RWPE2 (cell line): ENCODE measurements around the gene TNIP1.
A peak's percentile ranks its signal among the peaks of the same experiment; 100 is the strongest.

ENCODE experiments used
- ATAC-seq: fragments of 200-7000 bp; cut with Tn5 transposase; 3 replicates; pipeline ENCODE4 v1.9.1; 2021; ENCODE audit warnings: low read depth
- DNase-seq: peaks from one replicate; pipeline ENCODE4 v3.0.0-alpha.2; 2020; ENCODE audit warnings: low spot score
- H3K27ac ChIP-seq: fragments of 450-650 bp; 2 replicates; pipeline ENCODE4 v1.5.1; 2017; ENCODE audit warnings: mild to moderate bottlenecking; ENCODE audit not compliant: poor library complexity, severe bottlenecking
- H3K27me3 ChIP-seq: fragments of 250-450 bp; sonication (Bioruptor Pico); 2 replicates; pipeline ENCODE4 v1.5.1; 2021; ENCODE audit warnings: mild to moderate bottlenecking, moderate library complexity; ENCODE audit not compliant: insufficient read depth, poor library complexity, severe bottlenecking
- H3K36me3 ChIP-seq: fragments of 250-450 bp; sonication (Bioruptor Pico); 2 replicates; pipeline ENCODE4 v1.5.1; 2020; ENCODE audit warnings: low read depth, mild to moderate bottlenecking, moderate library complexity
- H3K4me1 ChIP-seq: fragments of 250-450 bp; sonication (Bioruptor Pico); 2 replicates; pipeline ENCODE4 v1.5.1; 2021; ENCODE audit warnings: mild to moderate bottlenecking, moderate library complexity; ENCODE audit not compliant: insufficient read depth, poor library complexity, severe bottlenecking
- H3K4me3 ChIP-seq: fragments of 250-450 bp; sonication (Bioruptor Pico); 2 replicates; pipeline ENCODE4 v1.5.1; 2021; ENCODE audit warnings: mild to moderate bottlenecking, moderate library complexity; ENCODE audit not compliant: severe bottlenecking
- H3K9me3 ChIP-seq: fragments of 250-450 bp; sonication (Bioruptor Pico); 2 replicates; pipeline ENCODE4 v1.5.1; 2021; ENCODE audit warnings: mild to moderate bottlenecking, moderate library complexity; ENCODE audit not compliant: severe bottlenecking
- TF ChIP-seq, protein P1 (sequence below): fragments of 450-650 bp; IDR thresholded peaks from one replicate; pipeline ENCODE4 v1.5.1; 2017; ENCODE audit warnings: mild to moderate bottlenecking, moderate library complexity; ENCODE audit not compliant: poor library complexity, severe bottlenecking

Gene TNIP1

DNA sequence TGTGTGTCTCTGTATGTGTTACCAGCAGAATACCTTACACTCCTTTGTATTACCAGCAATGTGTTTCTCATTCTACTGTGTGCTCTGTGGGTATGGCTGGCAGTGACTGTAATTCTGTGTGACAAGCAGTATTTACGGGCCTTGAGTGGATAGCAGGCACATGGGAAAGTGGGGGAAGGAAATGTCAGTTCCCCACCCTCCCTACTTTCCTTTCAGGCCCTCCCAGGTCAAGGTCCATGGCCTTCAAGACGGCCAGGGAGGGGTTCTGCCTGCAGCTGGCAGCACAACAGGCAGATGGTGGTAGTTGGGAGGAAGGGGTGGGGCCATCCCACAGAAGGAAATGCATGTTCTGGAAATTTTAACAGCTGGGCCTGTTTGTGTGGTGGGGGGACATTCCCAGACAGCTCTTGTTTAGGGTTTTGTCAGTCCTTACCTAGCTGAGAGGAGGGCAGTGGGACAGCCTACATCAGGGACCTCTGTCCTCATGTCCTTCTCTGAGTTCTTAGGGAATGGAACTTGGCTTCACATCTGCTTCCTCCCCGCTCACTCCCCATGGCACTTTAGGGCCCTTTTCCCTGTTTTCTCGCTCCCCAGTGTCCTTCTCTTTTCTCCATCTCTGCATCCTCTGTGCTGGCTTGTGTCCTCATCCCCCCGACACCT is 14.6 kb upstream of the TNIP1 start:
- Histone ChIP-seq H3K4me3 (no peak overlapping the region), H3K4me1 (peaks cover 37% of the 10 kb centered on the region), H3K9me3 (no peaks in the 10 kb centered on the region), H3K36me3 (no peaks in the 10 kb centered on the region), H3K27ac (peak overlapping the region; percentile 100), H3K27me3 (no peaks in the 10 kb centered on the region)
- ATAC-seq: no peak
- TF ChIP-seq, protein P1, sequence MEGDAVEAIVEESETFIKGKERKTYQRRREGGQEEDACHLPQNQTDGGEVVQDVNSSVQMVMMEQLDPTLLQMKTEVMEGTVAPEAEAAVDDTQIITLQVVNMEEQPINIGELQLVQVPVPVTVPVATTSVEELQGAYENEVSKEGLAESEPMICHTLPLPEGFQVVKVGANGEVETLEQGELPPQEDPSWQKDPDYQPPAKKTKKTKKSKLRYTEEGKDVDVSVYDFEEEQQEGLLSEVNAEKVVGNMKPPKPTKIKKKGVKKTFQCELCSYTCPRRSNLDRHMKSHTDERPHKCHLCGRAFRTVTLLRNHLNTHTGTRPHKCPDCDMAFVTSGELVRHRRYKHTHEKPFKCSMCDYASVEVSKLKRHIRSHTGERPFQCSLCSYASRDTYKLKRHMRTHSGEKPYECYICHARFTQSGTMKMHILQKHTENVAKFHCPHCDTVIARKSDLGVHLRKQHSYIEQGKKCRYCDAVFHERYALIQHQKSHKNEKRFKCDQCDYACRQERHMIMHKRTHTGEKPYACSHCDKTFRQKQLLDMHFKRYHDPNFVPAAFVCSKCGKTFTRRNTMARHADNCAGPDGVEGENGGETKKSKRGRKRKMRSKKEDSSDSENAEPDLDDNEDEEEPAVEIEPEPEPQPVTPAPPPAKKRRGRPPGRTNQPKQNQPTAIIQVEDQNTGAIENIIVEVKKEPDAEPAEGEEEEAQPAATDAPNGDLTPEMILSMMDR: no peak
- DNase-seq: no peak

GRCh38 chr5:151094852-151095245 is 14.0 kb upstream of the TNIP1 start:
- Histone ChIP-seq H3K27ac (peak overlapping the region; percentile 100), H3K4me3 (no peak overlapping the region), H3K27me3 (no peaks in the 10 kb centered on the region), H3K4me1 (peaks cover 37% of the 10 kb centered on the region), H3K36me3 (no peaks in the 10 kb centered on the region), H3K9me3 (no peaks in the 10 kb centered on the region)
- TF ChIP-seq, protein P1: no peak
- ATAC-seq (no peak), DNase-seq (no peak)

GRCh38 chr5:151094030-151094851 is 13.4 kb upstream of the TNIP1 start:
- no peaks in the 10 kb centered on the region for H3K36me3 ChIP-seq
- H3K27me3 ChIP-seq: no peaks in the 10 kb centered on the region
- TF ChIP-seq, protein P1: no peak
- ATAC-seq (peak; percentile 13; the same call in 2 of the 3 replicates), DNase-seq (no peak)
- no peaks in the 10 kb centered on the region for H3K9me3 ChIP-seq
- peak overlapping the region; percentile 100 for H3K27ac ChIP-seq
- no peak overlapping the region for H3K4me3 ChIP-seq
- H3K4me1 ChIP-seq: peaks cover 37% of the 10 kb centered on the region

- ATAC-seq: peak; percentile 81
- Histone ChIP-seq H3K27ac (peak overlapping the region; percentile 100), H3K27me3 (no peaks in the 10 kb centered on the region), H3K36me3 (no peaks in the 10 kb centered on the region), H3K9me3 (no peaks in the 10 kb centered on the region), H3K4me1 (peaks cover 37% of the 10 kb centered on the region), H3K4me3 (no peak overlapping the region)
- no peak for DNase-seq
- TF ChIP-seq, protein P1: peak; percentile 60
Measured at GRCh38 chr5:151093476-151093889, 12.6 kb upstream of the TNIP1 start.
